Colonic mucosa (tissue), 4 donors: Measurements from ENCODE around the gene LSM11. TPM values are rescaled to one million over a fixed set of nuclear protein-coding genes. Genes with fewer than 3 reads are reported as not detected.
"Not testable (repeated sequence)": the region's sequence is repeated elsewhere in the genome, so short reads cannot be mapped to it uniquely, and the experiment has no call there.

Source experiments
- DNase-seq: peaks from one replicate; pipeline ENCODE4 v3.0.0-alpha.2; 2020
- H3K27ac ChIP-seq: fragments of 200-600 bp; one replicate; pipeline ENCODE4 v1.8.0; 2021
- H3K27me3 ChIP-seq: fragments of 200-600 bp; one replicate; pipeline ENCODE4 v1.8.0; 2021
- H3K36me3 ChIP-seq: fragments of 200-600 bp; one replicate; pipeline ENCODE4 v1.8.0; 2021
- H3K4me1 ChIP-seq: fragments of 200-600 bp; one replicate; pipeline ENCODE4 v1.8.0; 2021; ENCODE audit warnings: mild to moderate bottlenecking
- H3K4me3 ChIP-seq: fragments of 200-600 bp; one replicate; pipeline ENCODE4 v1.8.0; 2021
- H3K9ac ChIP-seq, 2 donors: one replicate each; pipeline ENCODE4 v1.7.0; 2013; ENCODE audit warnings: control low read depth in 2 of 2, low read depth in 2 of 2, low read length in 2 of 2
- H3K9me3 ChIP-seq: fragments of 200-600 bp; one replicate; pipeline ENCODE4 v1.8.0; 2021
- intact Hi-C: fragments of 100-400 bp; cut with DNase I; formaldehyde crosslinking; loops from one replicate; pipeline ENCODE4 v1.14.1; 2022
- total RNA-seq, 2 donors: library from RNA; stranded (reverse); fragmentation: NEBNext Ultra II Directional in 1 of 2; extraction: Animal tissue kit (Norgen Biotek cat#: 25700) in 1 of 2; gene quantifications; one replicate each; pipeline ENCODE4 v1.2.1, GENCODE V29; 2021
- TF ChIP-seq, protein P1 (sequence below): fragments of 200-600 bp; IDR thresholded peaks from one replicate; pipeline ENCODE4 v1.8.0; 2022; ENCODE audit warnings: antibody characterized with exemption, mild to moderate bottlenecking
- donor health status: healthy.
- donor health status: DM: no; HTN: no; CAD: no.
- donor health status: DM: no; HTN: no; CAD: no.

LSM11 gene
- total RNA-seq, result 1 to 10 TPM; 5.1 to 6.6 TPM

DNA sequence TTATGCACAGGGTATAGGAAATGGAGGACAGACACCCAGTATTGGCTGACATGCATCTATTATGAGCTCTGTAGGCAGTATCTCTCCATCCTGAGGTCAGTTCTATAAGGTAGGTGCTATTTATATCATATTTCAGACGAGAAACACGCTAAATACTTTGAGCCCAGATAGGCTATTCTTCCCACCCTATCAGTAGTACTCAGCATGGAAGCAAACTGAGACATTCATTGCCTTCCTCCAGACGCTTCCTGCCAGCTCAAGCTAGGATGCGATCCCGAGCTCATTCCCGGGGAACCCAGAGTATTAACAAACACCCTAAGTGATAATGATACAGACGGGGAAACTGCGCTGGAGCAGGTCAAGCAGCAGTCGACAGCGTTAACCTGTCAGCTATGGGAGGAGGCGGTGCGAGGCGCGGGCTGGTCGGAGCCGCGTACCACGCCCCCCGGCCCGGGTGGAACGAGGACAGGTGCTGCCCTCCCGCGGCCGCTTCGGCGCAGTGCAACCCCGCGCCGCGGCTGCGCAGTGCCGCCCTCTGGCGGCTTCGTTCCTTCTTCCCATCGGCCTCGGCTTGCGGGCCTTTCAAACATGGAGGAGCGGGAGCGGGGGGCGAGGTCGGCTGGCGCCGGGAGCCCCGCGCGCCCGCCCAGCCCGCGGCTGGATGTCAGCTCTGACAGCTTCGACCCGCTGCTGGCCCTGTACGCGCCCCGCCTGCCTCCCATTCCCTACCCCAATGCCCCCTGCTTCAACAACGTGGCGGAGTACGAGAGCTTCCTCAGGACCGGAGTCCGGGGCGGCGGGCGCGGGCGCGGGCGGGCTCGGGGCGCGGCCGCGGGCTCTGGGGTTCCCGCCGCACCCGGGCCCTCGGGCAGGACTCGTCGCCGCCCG lies at the start of gene LSM11:
TSS of gene LSM11 (plus strand) at position 550 of the 888 bp plus-strand sequence. CDS start at position 589, 39 bp downstream.
- peak within 1 kb of the TSS; percentile 78 to 90 for H3K9ac ChIP-seq
- no peaks in the 10 kb centered on the region for H3K9me3 ChIP-seq
- H3K36me3 ChIP-seq, result no peaks in the 10 kb centered on the region
- peak within 1 kb of the TSS; percentile 77 for H3K4me3 ChIP-seq
- TF ChIP-seq, protein P1, sequence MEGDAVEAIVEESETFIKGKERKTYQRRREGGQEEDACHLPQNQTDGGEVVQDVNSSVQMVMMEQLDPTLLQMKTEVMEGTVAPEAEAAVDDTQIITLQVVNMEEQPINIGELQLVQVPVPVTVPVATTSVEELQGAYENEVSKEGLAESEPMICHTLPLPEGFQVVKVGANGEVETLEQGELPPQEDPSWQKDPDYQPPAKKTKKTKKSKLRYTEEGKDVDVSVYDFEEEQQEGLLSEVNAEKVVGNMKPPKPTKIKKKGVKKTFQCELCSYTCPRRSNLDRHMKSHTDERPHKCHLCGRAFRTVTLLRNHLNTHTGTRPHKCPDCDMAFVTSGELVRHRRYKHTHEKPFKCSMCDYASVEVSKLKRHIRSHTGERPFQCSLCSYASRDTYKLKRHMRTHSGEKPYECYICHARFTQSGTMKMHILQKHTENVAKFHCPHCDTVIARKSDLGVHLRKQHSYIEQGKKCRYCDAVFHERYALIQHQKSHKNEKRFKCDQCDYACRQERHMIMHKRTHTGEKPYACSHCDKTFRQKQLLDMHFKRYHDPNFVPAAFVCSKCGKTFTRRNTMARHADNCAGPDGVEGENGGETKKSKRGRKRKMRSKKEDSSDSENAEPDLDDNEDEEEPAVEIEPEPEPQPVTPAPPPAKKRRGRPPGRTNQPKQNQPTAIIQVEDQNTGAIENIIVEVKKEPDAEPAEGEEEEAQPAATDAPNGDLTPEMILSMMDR, result peak; percentile 99
- H3K4me1 ChIP-seq, result peaks cover 5% of the 10 kb centered on the region
- no peaks in the 10 kb centered on the region for H3K27me3 ChIP-seq
- no peak within 1 kb of the TSS for H3K27ac ChIP-seq
- intact Hi-C loops, result loop anchor here (5.0 to 10.0 kb wide), 3 partner anchors 76 to 419 kb away; no protein-coding TSS in a partner anchor
- DNase-seq, result peak; percentile 90

DNA sequence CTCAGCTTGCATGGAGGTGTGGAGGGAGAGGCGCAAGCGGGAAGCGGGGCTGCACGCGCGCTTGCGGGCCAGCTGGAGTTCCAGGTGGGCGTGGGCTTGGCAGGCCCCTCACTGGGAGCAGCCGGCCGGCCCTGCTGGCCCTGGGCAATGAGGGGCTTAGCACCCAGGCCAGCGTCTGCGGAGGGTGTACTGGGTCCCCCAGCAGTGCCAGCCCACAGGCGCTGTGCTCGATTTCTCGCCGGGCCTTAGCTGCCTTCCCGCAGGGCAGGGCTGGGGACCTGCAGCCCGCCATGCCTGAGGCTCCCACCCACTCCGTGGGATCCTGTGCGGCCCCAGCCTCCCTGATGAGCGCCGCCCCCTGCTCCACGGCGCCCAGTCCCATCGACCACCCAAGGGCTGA lies 49.7 kb upstream of the LSM11 start:
- H3K27me3 ChIP-seq, H3K9ac ChIP-seq, H3K9me3 ChIP-seq, H3K27ac ChIP-seq, DNase-seq, H3K4me3 ChIP-seq, H3K36me3 ChIP-seq, H3K4me1 ChIP-seq, intact Hi-C loops: not testable (repeated sequence)

GRCh38 chr5:157696154-157696553 lies 47.4 kb upstream of the LSM11 start:
- H3K4me1 ChIP-seq, H3K9ac ChIP-seq, intact Hi-C loops, H3K4me3 ChIP-seq, H3K27ac ChIP-seq, H3K36me3 ChIP-seq, H3K9me3 ChIP-seq, DNase-seq, H3K27me3 ChIP-seq: not testable (repeated sequence)

GRCh38 chr5:157698674-157699073 lies 44.8 kb upstream of the LSM11 start:
- H3K9ac ChIP-seq, DNase-seq, H3K36me3 ChIP-seq, H3K4me1 ChIP-seq, H3K4me3 ChIP-seq, H3K27ac ChIP-seq, intact Hi-C loops, H3K27me3 ChIP-seq, H3K9me3 ChIP-seq: not testable (repeated sequence)

DNA sequence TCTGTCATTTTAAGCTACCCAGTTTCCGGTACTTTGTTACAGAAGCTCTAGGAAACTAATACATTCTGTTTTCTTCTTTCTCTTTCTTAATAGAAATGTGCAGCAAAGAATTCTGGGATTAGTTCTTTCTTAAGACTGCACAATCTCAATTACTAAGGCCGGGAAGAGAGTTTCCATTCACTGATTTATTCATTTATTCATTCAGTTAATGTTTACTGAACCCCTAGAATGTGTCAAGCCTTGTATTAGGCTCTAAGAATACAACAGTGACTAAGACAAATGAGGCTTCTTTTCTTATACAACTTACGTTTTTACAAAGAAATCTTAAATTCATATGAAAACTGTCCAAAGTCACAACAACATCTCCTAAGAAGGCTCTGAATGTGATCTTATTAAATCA lies 39.8 kb upstream of the LSM11 start:
- Histone ChIP-seq H3K27ac (no peak overlapping the region), H3K4me3 (no peak overlapping the region), H3K27me3 (no peaks in the 10 kb centered on the region), H3K4me1 (no peaks in the 10 kb centered on the region), H3K36me3 (no peaks in the 10 kb centered on the region), H3K9me3 (no peaks in the 10 kb centered on the region), H3K9ac (no peak overlapping the region)
- no peak for DNase-seq
- TF ChIP-seq, protein P1, result no peak
- intact Hi-C loops, result no loop called here

DNA sequence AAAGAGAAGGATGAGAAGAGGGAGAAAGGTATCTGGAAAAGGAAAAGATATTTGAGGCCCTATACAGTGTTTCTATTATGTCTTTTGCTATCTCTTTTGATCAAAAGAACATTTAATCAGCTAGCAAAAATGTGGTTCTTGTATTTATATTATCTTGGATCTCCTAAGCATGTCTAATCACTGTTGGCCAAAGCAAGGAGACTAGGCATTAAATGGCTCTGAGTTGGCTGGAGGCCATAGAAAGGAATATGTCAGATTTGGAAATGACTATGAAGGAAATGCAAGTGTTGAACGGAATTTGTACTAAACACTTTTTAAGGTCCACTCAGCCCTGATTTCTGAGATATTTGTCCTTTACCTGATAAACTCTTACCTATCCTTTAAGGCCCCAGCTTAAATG lies 34.6 kb upstream of the LSM11 start:
- Histone ChIP-seq H3K9ac (no peak overlapping the region), H3K4me1 (no peaks in the 10 kb centered on the region), H3K4me3 (no peak overlapping the region), H3K27ac (no peak overlapping the region), H3K9me3 (no peaks in the 10 kb centered on the region), H3K36me3 (no peaks in the 10 kb centered on the region), H3K27me3 (no peaks in the 10 kb centered on the region)
- intact Hi-C loops, result no loop called here
- no peak for DNase-seq
- TF ChIP-seq, protein P1, result no peak

DNA sequence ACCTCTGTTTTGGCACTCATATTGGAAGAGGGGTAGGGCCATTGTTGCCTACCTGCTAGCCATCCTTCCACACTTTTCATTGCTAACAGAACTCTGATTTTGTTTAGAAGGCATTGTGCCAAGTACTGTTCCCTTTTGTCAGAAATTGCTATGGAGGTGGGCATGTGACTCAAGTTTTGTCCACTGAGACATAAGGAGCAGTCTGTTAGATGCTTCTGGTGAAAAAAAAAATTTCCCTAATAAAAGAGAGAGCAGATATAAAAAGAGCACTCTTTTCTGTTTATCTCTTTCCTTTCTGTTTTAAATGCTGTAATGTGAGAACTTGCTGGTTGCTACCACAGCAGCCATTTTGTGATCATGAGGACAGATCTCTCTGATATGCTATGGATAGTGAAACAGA lies 34.2 kb upstream of the LSM11 start:
- TF ChIP-seq, protein P1, result no peak
- H3K36me3 ChIP-seq, result no peaks in the 10 kb centered on the region
- H3K27me3 ChIP-seq, result no peaks in the 10 kb centered on the region
- H3K4me1 ChIP-seq, result no peaks in the 10 kb centered on the region
- H3K27ac ChIP-seq, result no peak overlapping the region
- no peak overlapping the region for H3K4me3 ChIP-seq
- H3K9ac ChIP-seq, result no peak overlapping the region
- no peak for DNase-seq
- H3K9me3 ChIP-seq, result no peaks in the 10 kb centered on the region
- intact Hi-C loops, result no loop called here
